ENCODE results near the gene SNAP25.
A peak's percentile ranks its signal among the peaks of the same experiment; 100 is the strongest.

The SNAP25 gene

DNA sequence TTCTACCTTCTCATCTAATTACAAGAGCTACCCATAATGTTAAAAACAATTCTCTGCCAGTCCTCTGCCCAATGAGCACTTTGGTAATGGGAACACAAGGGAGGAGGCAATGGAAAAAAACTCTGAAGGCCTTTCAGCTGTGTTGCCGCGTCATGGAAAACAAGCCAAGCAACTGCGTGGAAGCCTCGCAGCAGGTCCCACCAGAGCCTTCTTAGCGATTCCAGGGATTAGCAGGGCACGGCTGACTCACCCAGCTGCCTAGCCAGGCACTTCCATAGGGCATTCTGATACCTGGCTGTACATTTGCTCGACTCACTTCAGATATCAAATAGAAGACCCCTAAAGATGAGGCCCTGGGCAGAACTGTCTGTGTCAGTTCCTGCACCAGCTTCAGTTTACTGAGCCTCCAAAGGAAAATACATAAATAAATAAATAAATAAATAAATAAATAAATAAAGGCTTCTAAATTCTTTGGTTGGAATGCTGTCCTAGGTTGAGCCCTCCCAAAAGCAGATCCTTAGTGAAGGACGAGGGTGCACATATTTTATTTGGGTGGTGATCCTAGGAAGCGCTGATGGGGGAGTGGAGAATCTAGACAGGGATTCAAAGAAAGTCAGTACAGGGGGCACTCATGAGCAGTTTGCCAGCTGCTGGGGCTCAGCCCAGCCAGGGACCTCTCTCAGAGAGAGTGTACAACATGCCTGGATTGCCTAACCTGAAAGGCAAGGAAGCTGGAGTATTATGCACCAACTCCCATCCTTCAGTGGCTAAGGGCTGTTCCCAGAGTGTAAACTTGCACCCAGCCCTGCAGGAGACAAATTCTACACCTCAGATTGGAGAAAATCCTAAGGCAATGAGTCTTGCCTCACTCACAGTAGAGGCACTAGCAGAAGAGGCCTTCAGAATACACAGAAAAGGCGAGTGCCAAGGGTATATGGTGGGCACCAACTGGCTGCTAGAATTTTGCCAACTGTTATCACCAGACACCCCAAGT, 18.2 kb downstream of the SNAP25 start:
- TF ChIP-seq, protein P1, sequence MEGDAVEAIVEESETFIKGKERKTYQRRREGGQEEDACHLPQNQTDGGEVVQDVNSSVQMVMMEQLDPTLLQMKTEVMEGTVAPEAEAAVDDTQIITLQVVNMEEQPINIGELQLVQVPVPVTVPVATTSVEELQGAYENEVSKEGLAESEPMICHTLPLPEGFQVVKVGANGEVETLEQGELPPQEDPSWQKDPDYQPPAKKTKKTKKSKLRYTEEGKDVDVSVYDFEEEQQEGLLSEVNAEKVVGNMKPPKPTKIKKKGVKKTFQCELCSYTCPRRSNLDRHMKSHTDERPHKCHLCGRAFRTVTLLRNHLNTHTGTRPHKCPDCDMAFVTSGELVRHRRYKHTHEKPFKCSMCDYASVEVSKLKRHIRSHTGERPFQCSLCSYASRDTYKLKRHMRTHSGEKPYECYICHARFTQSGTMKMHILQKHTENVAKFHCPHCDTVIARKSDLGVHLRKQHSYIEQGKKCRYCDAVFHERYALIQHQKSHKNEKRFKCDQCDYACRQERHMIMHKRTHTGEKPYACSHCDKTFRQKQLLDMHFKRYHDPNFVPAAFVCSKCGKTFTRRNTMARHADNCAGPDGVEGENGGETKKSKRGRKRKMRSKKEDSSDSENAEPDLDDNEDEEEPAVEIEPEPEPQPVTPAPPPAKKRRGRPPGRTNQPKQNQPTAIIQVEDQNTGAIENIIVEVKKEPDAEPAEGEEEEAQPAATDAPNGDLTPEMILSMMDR (IDR thresholded peaks at IDR 0.05; ENCODE audit: poor library complexity, severe bottlenecking), result no peak
- ATAC-seq (ENCODE audit: low read depth) (no peak), DNase-seq (ENCODE audit: low spot score) (no peak)
- H3K27ac ChIP-seq (ENCODE audit: poor library complexity, severe bottlenecking), result no peak overlapping the region
- no peaks in the 10 kb centered on the region for H3K9me3 ChIP-seq (ENCODE audit: severe bottlenecking)
- no peaks in the 10 kb centered on the region for H3K36me3 ChIP-seq (ENCODE audit: low read depth)
- no peak overlapping the region for H3K4me3 ChIP-seq (ENCODE audit: severe bottlenecking)
- H3K27me3 ChIP-seq (ENCODE audit: insufficient read depth, poor library complexity, severe bottlenecking), result no peaks in the 10 kb centered on the region
- H3K4me1 ChIP-seq (ENCODE audit: insufficient read depth, poor library complexity, severe bottlenecking), result peaks cover 8% of the 10 kb centered on the region

DNA sequence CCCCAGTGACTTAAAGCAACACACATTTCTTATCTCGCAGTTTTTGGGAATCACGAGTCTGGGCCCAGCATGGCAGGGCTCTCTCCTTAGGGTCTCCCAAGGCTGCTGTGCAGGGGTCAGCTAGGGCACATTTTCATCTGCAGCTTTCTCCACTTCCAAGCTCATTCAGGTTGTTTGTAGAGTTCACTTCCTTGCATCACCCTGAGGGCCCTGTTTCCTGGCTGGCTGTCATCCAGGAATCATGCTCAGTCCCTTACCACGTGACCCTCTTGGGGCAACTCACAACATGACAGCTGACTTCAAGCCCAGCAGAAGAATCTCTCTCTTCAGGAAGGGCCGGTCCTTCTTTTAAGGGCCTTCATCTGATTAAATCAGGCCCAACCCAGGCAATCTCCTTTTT, 21.3 kb downstream of the SNAP25 start:
- no peaks in the 10 kb centered on the region for H3K36me3 ChIP-seq (ENCODE audit: low read depth)
- H3K4me3 ChIP-seq (ENCODE audit: severe bottlenecking), result no peak overlapping the region
- H3K27ac ChIP-seq (ENCODE audit: poor library complexity, severe bottlenecking), result no peak overlapping the region
- H3K27me3 ChIP-seq (ENCODE audit: insufficient read depth, poor library complexity, severe bottlenecking), result no peaks in the 10 kb centered on the region
- DNase-seq (ENCODE audit: low spot score) (peak; percentile 77), ATAC-seq (ENCODE audit: low read depth) (peak; percentile 88)
- H3K9me3 ChIP-seq (ENCODE audit: severe bottlenecking), result no peaks in the 10 kb centered on the region
- H3K4me1 ChIP-seq (ENCODE audit: insufficient read depth, poor library complexity, severe bottlenecking), result peaks cover 8% of the 10 kb centered on the region
- TF ChIP-seq, protein P1 (IDR thresholded peaks at IDR 0.05; ENCODE audit: poor library complexity, severe bottlenecking), result no peak

DNA sequence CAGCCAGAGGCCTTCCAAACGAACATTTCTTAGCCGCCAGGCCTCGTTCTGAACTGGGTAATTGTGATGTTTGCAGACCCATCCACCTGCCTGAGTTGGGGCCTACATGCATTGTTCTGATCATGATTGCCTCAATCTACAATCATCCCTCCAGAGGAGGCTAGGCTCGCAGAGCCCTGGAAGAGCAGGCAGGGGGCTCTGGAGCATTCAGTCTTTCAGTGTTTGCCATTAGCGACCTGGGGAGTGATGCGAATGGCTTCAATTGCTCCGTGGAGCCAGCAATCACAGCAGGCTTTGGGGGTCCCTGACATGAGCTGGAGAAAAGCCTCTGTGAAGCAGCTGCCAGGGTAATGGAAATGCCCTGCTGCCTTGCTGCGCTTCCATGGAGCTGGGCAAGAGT, 22.0 kb downstream of the SNAP25 start:
- H3K9me3 ChIP-seq (ENCODE audit: severe bottlenecking), result no peaks in the 10 kb centered on the region
- H3K36me3 ChIP-seq (ENCODE audit: low read depth), result no peaks in the 10 kb centered on the region
- no peak overlapping the region for H3K27ac ChIP-seq (ENCODE audit: poor library complexity, severe bottlenecking)
- H3K4me3 ChIP-seq (ENCODE audit: severe bottlenecking), result no peak overlapping the region
- H3K4me1 ChIP-seq (ENCODE audit: insufficient read depth, poor library complexity, severe bottlenecking), result peaks cover 8% of the 10 kb centered on the region
- ATAC-seq (ENCODE audit: low read depth) (no peak), DNase-seq (ENCODE audit: low spot score) (no peak)
- H3K27me3 ChIP-seq (ENCODE audit: insufficient read depth, poor library complexity, severe bottlenecking), result no peaks in the 10 kb centered on the region
- TF ChIP-seq, protein P1 (IDR thresholded peaks at IDR 0.05; ENCODE audit: poor library complexity, severe bottlenecking), result no peak

DNA sequence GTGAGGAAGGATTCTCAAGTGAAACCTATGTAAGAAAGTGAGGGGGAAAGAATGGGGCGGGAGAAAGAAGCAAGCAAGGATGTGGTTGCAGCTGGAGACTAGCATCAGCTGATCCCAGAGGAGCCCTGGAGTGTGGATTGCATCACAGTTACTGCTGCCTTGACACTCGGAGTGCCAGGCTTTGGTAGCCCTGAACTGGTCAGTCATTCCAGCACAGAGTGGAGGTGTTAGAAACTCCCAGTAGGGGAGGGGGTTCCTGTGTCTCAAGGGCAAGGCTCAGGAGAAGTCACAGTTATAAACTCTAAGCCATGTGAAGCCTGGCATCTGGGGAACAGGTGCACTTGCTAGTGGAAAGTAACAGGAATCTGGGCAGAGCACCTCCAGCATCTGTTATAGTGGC, 23.5 kb downstream of the SNAP25 start:
- TF ChIP-seq, protein P1 (IDR thresholded peaks at IDR 0.05; ENCODE audit: poor library complexity, severe bottlenecking), result no peak
- Histone ChIP-seq H3K36me3 (ENCODE audit: low read depth) (no peaks in the 10 kb centered on the region), H3K9me3 (ENCODE audit: severe bottlenecking) (no peaks in the 10 kb centered on the region), H3K27ac (ENCODE audit: poor library complexity, severe bottlenecking) (no peak overlapping the region), H3K4me3 (ENCODE audit: severe bottlenecking) (no peak overlapping the region), H3K27me3 (ENCODE audit: insufficient read depth, poor library complexity, severe bottlenecking) (no peaks in the 10 kb centered on the region), H3K4me1 (ENCODE audit: insufficient read depth, poor library complexity, severe bottlenecking) (peaks cover 8% of the 10 kb centered on the region)
- DNase-seq (ENCODE audit: low spot score), result no peak
- no peak for ATAC-seq (ENCODE audit: low read depth)

DNA sequence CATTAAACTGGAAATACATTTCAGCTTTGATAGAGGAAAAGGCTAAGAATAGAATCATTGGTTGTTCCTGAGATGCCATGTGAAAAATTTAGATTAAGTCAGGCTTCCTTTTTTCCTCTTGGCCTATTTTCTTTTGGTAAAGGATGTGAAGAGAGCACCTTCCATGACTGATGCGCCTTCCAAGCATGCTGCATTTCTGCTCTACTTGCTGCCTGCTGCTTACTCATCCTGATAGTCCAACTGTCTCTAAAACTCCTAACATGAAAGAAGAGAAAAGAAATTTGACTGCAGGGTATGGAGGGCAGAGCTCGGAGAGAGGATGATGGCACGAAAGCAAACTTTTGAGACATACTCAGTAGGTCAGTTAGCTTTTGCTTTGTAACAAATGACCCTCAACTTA, 28.8 kb downstream of the SNAP25 start:
- TF ChIP-seq, protein P1 (IDR thresholded peaks at IDR 0.05; ENCODE audit: poor library complexity, severe bottlenecking), result no peak
- Histone ChIP-seq H3K9me3 (ENCODE audit: severe bottlenecking) (no peaks in the 10 kb centered on the region), H3K4me3 (ENCODE audit: severe bottlenecking) (no peak overlapping the region), H3K4me1 (ENCODE audit: insufficient read depth, poor library complexity, severe bottlenecking) (peaks cover 16% of the 10 kb centered on the region), H3K27me3 (ENCODE audit: insufficient read depth, poor library complexity, severe bottlenecking) (no peaks in the 10 kb centered on the region), H3K27ac (ENCODE audit: poor library complexity, severe bottlenecking) (no peak overlapping the region), H3K36me3 (ENCODE audit: low read depth) (no peaks in the 10 kb centered on the region)
- DNase-seq (ENCODE audit: low spot score) (no peak), ATAC-seq (ENCODE audit: low read depth) (no peak)
